Esophagus muscularis mucosa (tissue), 4 donors: Measurements from ENCODE around the gene IQCC. TPM values are rescaled to one million over a fixed set of nuclear protein-coding genes. Genes with fewer than 3 reads are reported as not detected.

Experiments
- DNase-seq: peaks from one replicate; pipeline ENCODE4 v3.0.0-alpha.2; 2017; ENCODE audit errors: extremely low spot score
- H3K27ac ChIP-seq, 4 donors: fragments of 200-600 bp; sonication (generic); replicated peaks in 1 of 4; 1 replicate in 3 of 4; 2 replicates in 1 of 4; pipeline ENCODE4 v1.5.1; 2016 to 2019; ENCODE audit warnings: mild to moderate bottlenecking in 1 of 4
- H3K27me3 ChIP-seq, 4 donors: fragments of 200-600 bp; sonication (generic); one replicate each; pipeline versions ENCODE4 v1.5.1 to v1.6.0; 2016 to 2019
- H3K36me3 ChIP-seq, 4 donors: fragments of 200-600 bp; sonication (generic); one replicate each; pipeline ENCODE4 v1.5.1; 2016 to 2019
- H3K4me1 ChIP-seq, 4 donors: fragments of 200-600 bp; sonication (generic); one replicate each; pipeline ENCODE4 v1.5.1; 2016 to 2019
- H3K4me3 ChIP-seq, 4 donors: fragments of 200-600 bp; sonication (generic); 1 replicate in 2 of 4; 2 replicates in 2 of 4; pipeline ENCODE4 v1.5.1; 2016 to 2019; ENCODE audit warnings: mild to moderate bottlenecking in 4 of 4, moderate library complexity in 1 of 4
- H3K9me3 ChIP-seq, 4 donors: fragments of 200-600 bp; sonication (generic); 1 replicate in 3 of 4; 2 replicates in 1 of 4; pipeline ENCODE4 v1.5.1; 2016 to 2019
- EP300 ChIP-seq: sonication (generic); formaldehyde crosslinking; IDR thresholded peaks from one replicate; pipeline ENCODE4 v1.6.1; 2017; ENCODE audit warnings: antibody characterized with exemption
- POLR2A ChIP-seq: fragments of 450-650 bp; IDR thresholded peaks from one replicate; pipeline ENCODE4 v1.6.1; 2017; ENCODE audit warnings: antibody characterized with exemption, moderate library complexity, mild to moderate bottlenecking, low read depth
- POLR2AphosphoS5 ChIP-seq, 2 donors: sonication (generic); formaldehyde crosslinking; IDR thresholded peaks; one replicate each; pipeline ENCODE4 v1.6.1; 2017; ENCODE audit warnings: antibody characterized with exemption in 2 of 2
- WGBS: methylation state at CpG from one replicate; pipeline ENCODE4 v1.1.5; 2018; 5-methylcytosine and 5-hydroxymethylcytosine counted together
- intact Hi-C: fragments of 100-400 bp; cut with DNase I; formaldehyde crosslinking; loops from one replicate; pipeline ENCODE4 v1.15.1; 2023
- total RNA-seq, 4 donors: library from RNA; depleted of rRNA; stranded (reverse); fragments of >200 nt; gene quantifications; one replicate each; pipeline versions ENCODE4 v1.1.0 to v1.2.1, GENCODE V29; 2016
- TF ChIP-seq, protein P1 (sequence below), 3 experiments: fragments of 200-600 bp in 2 of 3; fragments of 450-650 bp in 1 of 3; sonication (generic) in 2 of 3; IDR thresholded peaks; one replicate each; pipeline ENCODE4 v1.5.1; 2017 to 2019; ENCODE audit warnings: antibody characterized with exemption in 3 of 3, mild to moderate bottlenecking in 2 of 3, moderate library complexity in 1 of 3

The IQCC gene
- total RNA-seq, 4 donors from 2014 or later = 0.66 to 2.1 (median 1.1) TPM

DNA sequence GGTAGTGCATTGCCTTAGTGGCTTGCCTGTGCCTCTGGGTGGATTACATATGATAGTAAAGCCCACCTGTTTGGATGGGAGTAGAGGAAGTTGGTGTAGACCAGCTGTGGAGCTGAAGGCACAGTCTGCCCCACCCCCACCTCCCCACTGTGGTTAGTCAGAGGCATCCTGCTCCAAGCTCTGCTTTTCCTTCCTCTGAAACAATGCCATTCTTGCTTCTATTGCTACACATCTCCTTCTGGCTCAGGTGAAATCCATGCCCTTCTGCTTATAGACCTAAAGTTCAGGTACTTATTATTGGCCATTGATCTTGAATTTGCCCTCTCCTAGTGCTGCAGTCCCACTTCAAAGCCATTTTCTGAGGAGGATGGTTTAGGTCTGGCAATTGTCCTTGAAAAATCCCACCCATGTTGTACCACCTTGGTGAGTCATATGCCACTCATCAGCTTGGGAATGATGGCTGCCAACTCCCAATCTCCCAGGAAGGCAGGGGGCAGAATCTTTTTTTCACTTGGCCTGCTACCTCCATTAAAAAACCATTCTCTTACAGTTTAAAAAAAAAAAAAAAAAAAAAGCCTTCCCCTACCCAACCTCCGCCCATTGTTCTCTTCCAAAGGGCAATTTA, 32.7 kb upstream of the IQCC start:
- WGBS = 91% methylated on average over 1 of the region's 1 CpG

DNA sequence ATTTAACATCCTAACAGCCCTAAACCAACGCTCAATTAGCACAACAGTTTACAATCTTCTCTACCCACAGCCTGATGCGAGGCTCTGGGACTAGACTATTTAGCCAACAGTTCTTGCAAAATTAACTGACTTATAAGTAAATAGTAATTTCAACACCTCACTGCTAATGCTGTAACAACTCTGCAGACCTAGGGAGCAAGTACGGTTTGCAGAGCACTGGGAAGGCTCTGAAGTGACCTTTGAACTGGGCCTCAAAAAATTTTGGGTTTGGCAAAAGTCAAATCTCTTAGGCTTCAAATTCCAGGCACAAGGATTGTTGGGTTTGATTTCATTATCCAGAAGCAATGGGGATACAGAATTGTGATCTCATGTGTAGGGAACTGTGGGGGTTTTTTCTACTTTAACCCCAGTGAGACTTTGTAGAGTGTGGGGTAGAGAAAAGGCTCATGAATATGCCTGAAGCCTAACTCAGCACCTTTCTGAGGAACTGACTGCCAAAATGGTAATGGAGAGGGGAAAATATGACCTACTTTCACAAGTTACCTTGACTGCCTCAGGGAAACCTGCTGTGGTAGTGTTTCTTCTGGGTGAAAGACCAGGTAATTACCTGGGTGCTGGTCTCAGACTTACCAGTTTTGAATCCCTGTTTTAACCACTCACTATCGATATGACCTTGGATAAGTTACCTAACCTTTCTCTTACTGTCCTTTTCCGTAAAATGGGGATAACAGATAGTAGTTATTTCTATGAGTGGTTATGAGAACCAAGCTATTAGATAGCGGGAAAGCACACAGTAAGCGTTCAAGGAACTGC, 26.9 kb upstream of the IQCC start:
- 87% methylated on average over 7 of the region's 7 CpGs for WGBS

More for the DNA sequence above, 32.7 kb upstream of the IQCC start:
- H3K4me1 ChIP-seq = no peaks in the 10 kb centered on the region
- H3K9me3 ChIP-seq = no peaks in the 10 kb centered on the region
- no peak for TF ChIP-seq POLR2AphosphoS5 (IDR thresholded peaks at IDR 0.05)
- TF ChIP-seq POLR2A = no peak
- TF ChIP-seq, protein P1, sequence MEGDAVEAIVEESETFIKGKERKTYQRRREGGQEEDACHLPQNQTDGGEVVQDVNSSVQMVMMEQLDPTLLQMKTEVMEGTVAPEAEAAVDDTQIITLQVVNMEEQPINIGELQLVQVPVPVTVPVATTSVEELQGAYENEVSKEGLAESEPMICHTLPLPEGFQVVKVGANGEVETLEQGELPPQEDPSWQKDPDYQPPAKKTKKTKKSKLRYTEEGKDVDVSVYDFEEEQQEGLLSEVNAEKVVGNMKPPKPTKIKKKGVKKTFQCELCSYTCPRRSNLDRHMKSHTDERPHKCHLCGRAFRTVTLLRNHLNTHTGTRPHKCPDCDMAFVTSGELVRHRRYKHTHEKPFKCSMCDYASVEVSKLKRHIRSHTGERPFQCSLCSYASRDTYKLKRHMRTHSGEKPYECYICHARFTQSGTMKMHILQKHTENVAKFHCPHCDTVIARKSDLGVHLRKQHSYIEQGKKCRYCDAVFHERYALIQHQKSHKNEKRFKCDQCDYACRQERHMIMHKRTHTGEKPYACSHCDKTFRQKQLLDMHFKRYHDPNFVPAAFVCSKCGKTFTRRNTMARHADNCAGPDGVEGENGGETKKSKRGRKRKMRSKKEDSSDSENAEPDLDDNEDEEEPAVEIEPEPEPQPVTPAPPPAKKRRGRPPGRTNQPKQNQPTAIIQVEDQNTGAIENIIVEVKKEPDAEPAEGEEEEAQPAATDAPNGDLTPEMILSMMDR (IDR thresholded peaks at IDR 0.05) = no peak
- no peak for TF ChIP-seq EP300
- intact Hi-C loops = no loop called here
- DNase-seq = no peak
- no peak overlapping the region for H3K27ac ChIP-seq
- H3K4me3 ChIP-seq = no peak overlapping the region
- peaks cover 38 to 70% (median 60%) of the 10 kb centered on the region in 4 donors for H3K36me3 ChIP-seq
- H3K27me3 ChIP-seq = no peaks in the 10 kb centered on the region

DNA sequence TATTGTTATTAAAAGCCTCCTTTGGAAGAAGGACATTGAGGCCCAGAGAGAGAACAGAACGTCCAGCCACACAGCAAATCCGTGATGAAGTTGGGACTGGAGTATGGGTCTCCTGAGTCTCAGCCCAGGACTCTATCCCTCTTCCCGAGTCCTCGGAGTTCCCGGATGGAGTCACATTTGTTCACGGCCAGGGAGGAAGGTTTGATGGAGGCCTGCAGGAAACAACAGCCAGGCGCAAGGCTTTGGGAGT, 26.4 kb upstream of the IQCC start:
- Histone ChIP-seq H3K4me3 (peak overlapping the region; percentile 61 to 76 (median 70)), H3K9me3 (no peaks in the 10 kb centered on the region), H3K4me1 (peaks cover 35 to 53% (median 46%) of the 10 kb centered on the region in 4 donors), H3K27me3 (no peaks in the 10 kb centered on the region), H3K36me3 (peaks cover 3 to 38% (median 21%) of the 10 kb centered on the region in 4 donors), H3K27ac (peak overlapping the region; percentile 93 to 96 (median 94))
- no peak for TF ChIP-seq POLR2A
- no peak for TF ChIP-seq EP300
- no peak for TF ChIP-seq POLR2AphosphoS5 (IDR thresholded peaks at IDR 0.05)
- TF ChIP-seq, protein P1 (IDR thresholded peaks at IDR 0.05) = no peak
- WGBS = 12% methylated on average over 7 of the region's 7 CpGs
- DNase-seq = no peak
- intact Hi-C loops = no loop called here

More for the DNA sequence above, 26.9 kb upstream of the IQCC start:
- peaks cover 30 to 48% (median 41%) of the 10 kb centered on the region in 4 donors for H3K4me1 ChIP-seq
- DNase-seq = no peak
- no peak for TF ChIP-seq EP300
- TF ChIP-seq, protein P1 (IDR thresholded peaks at IDR 0.05) = no peak
- no peaks in the 10 kb centered on the region for H3K9me3 ChIP-seq
- H3K36me3 ChIP-seq = peaks cover 0 to 38% (median 19%) of the 10 kb centered on the region in 4 donors
- no peaks in the 10 kb centered on the region for H3K27me3 ChIP-seq
- peak overlapping the region; percentile 61 to 76 (median 70) for H3K4me3 ChIP-seq
- H3K27ac ChIP-seq = peak overlapping the region; percentile 93 to 96 (median 94)
- intact Hi-C loops = no loop called here

DNA sequence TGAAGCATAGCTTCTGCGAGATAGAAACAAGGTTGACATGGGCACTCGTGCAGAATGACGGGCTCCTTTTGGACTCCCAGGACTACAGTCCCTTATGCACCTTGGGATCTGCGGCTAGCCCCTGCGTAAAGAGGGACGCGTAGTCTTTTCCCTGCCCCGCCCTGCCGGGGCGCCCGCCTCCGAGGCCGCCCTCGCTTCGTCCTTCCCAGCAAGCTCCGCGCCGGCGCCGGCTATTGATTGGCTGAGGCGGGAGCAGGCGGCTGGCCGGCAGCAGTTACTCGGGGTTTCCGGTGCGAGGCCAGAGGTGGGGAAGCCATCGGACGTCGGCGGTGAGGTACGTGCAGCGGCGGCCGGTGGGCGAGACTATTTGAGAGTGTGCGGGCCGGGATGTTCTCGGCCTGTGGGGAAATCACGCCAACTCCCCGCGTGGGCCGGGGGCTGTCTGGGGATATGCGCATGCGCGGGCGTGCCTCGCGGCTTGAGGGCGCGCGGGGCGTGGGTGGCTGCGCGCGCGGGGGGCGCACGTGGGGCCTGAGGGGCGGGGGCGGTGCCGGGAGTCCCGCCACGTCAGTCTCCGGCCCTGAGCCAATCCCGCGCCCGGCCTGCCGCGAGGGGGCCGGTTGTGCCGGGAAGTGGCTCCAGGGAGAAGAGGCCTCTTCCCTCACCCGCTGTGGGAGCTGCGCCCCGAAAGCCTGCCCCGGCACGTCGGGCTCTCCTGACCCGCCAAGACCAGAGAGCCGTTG, 25.9 kb upstream of the IQCC start, which contains the start of gene TXLNA:
Gene TXLNA, plus strand, starts transcription at position 233 of the 743 bp plus-strand sequence. CDS start 671 bp downstream, outside the sequence.
- peaks cover 8 to 38% (median 24%) of the 10 kb centered on the region in 4 donors for H3K36me3 ChIP-seq
- H3K9me3 ChIP-seq = peaks cover 0 to 2% (median 0%) of the 10 kb centered on the region in 4 donors
- peak within 1 kb of the TSS; percentile 61 to 76 (median 70) for H3K4me3 ChIP-seq
- H3K27ac ChIP-seq = peak within 1 kb of the TSS; percentile 93 to 96 (median 94)
- no peaks in the 10 kb centered on the region for H3K27me3 ChIP-seq
- H3K4me1 ChIP-seq = peaks cover 40 to 58% (median 51%) of the 10 kb centered on the region in 4 donors
- intact Hi-C loops = no loop called here
- peak; percentile 99 for DNase-seq
- TF ChIP-seq, protein P1 (IDR thresholded peaks at IDR 0.05) = peak in 2 of 3 experiments; percentile 14 to 17
- TF ChIP-seq POLR2AphosphoS5 (IDR thresholded peaks at IDR 0.05) = peak; percentile 85 to 87
- TF ChIP-seq EP300 = no peak
- peak; percentile 16 for TF ChIP-seq POLR2A
- 0% methylated on average over 10 of the region's 79 CpGs for WGBS
